ENCODE data around the gene UBE3D.

The UBE3D gene

GRCh38 chr6:82891076-82891475, 174.6 kb downstream of the UBE3D start (continued):
- TF ChIP-seq INSM2 (tag by site-specific recombination; IDR thresholded peaks at IDR 0.05) (no peak), KLF8 (tag by site-specific recombination; IDR thresholded peaks at IDR 0.05) (no peak)

GRCh38 chr6:82890240-82890639, 175.4 kb downstream of the UBE3D start:
- TF ChIP-seq ZNF146 (tag by site-specific recombination; IDR thresholded peaks at IDR 0.05) (no peak), SCRT2 (tag by site-specific recombination; IDR thresholded peaks at IDR 0.05) (peak; percentile 50; the same call in 1 of the 2 replicates), ZNF23 (tag by site-specific recombination; IDR thresholded peaks at IDR 0.05; ENCODE audit: borderline replicate concordance) (no peak)
- H3K27ac ChIP-seq (ENCODE audit: extremely low read depth, low read depth, low read length), result no peak overlapping the region
- H3K4me3 ChIP-seq (ENCODE audit: low read depth, low read length), result no peak overlapping the region
- peaks cover 0 to 4% of the 10 kb centered on the region in 2 experiments; a peak in 1 of 3 replicates for H3K36me3 ChIP-seq (ENCODE audit: control insufficient read depth in 2 of 2, insufficient read depth in 1 of 2, low read length in 2 of 2)
- ChIA-PET POLR2A (no interaction called here), CTCF (interaction anchor here (0.8 kb wide), 1 partner anchor 45 kb away, joined by 3 read pairs; no protein-coding TSS in a partner anchor)
- no peaks in the 10 kb centered on the region for H3K4me1 ChIP-seq (ENCODE audit: control insufficient read depth, insufficient read depth, low read length)
- H3K9me3 ChIP-seq (ENCODE audit: control insufficient read depth, insufficient read depth, low read depth, low read length), result no peaks in the 10 kb centered on the region

- CTCF ChIA-PET, result interaction anchor here (0.6 to 0.8 kb wide), 2 partner anchors 44 to 278 kb away, joined by 3 read pairs; no protein-coding TSS in a partner anchor
- POLR2A ChIA-PET, result interaction anchor here (0.6 kb wide), 1 partner anchor 318 kb away, joined by 6 read pairs; no protein-coding TSS in a partner anchor
- no peak for TF ChIP-seq ATF2 (tag by site-specific recombination; IDR thresholded peaks at IDR 0.05; ENCODE audit: low read depth)
- TF ChIP-seq ZNF660 (tag by site-specific recombination; IDR thresholded peaks at IDR 0.05), result 0 out of 2 replicates have a peak, but pooled peaks have one; percentile 18
- no peaks in the 10 kb centered on the region for H3K9me3 ChIP-seq (ENCODE audit: control insufficient read depth, insufficient read depth, low read depth, low read length)
- no peak overlapping the region for H3K27ac ChIP-seq (ENCODE audit: extremely low read depth, low read depth, low read length)
- peaks cover 0 to 4% of the 10 kb centered on the region in 2 experiments; a peak in 1 of 3 replicates for H3K36me3 ChIP-seq (ENCODE audit: control insufficient read depth in 2 of 2, insufficient read depth in 1 of 2, low read length in 2 of 2)
- H3K4me1 ChIP-seq (ENCODE audit: control insufficient read depth, insufficient read depth, low read length), result no peaks in the 10 kb centered on the region
- no peak overlapping the region for H3K4me3 ChIP-seq (ENCODE audit: low read depth, low read length)
Observed at GRCh38 chr6:82889143-82889542, 176.5 kb downstream of the UBE3D start.

GRCh38 chr6:82882363-82883023, 183.1 kb downstream of the UBE3D start:
- ChIA-PET POLR2A (no interaction called here), CTCF (interaction anchor here (0.5 kb wide), 1 partner anchor 34 kb away, joined by 4 read pairs; no protein-coding TSS in a partner anchor)
- no peak overlapping the region for H3K27ac ChIP-seq (ENCODE audit: extremely low read depth, low read depth, low read length)
- H3K4me1 ChIP-seq (ENCODE audit: control insufficient read depth, insufficient read depth, low read length), result peaks cover 19% of the 10 kb centered on the region
- H3K4me3 ChIP-seq (ENCODE audit: low read depth, low read length), result no peak overlapping the region
- TF ChIP-seq ZNF548 (tag by site-specific recombination; IDR thresholded peaks at IDR 0.05) (no peak), FEZF1 (tag by site-specific recombination; IDR thresholded peaks at IDR 0.05) (peak; percentile 96), KLF1 (tag by site-specific recombination; IDR thresholded peaks at IDR 0.05) (0 out of 2 replicates have a peak, but pooled peaks have one; percentile 11), ZNF24 (tag by site-specific recombination; IDR thresholded peaks at IDR 0.05) (no peak), MEIS1 (CRISPR knock-in tag; IDR thresholded peaks at IDR 0.05; ENCODE audit: borderline replicate concordance) (0 out of 2 replicates have a peak, but pooled peaks have one; percentile 43), TCF7L2 (IDR thresholded peaks at IDR 0.05; ENCODE audit: borderline replicate concordance, low read depth, low read length) (peak; percentile 20; the same call in 1 of the 2 replicates), PRDM6 (tag by site-specific recombination; IDR thresholded peaks at IDR 0.05) (peak; percentile 20; the same call in 1 of the 2 replicates)
- H3K36me3 ChIP-seq (ENCODE audit: control insufficient read depth in 2 of 2, insufficient read depth in 1 of 2, low read length in 2 of 2), result no peaks in the 10 kb centered on the region
- H3K9me3 ChIP-seq (ENCODE audit: control insufficient read depth, insufficient read depth, low read depth, low read length), result no peaks in the 10 kb centered on the region

Data from HEK293 (cell line).